GM11168 (cell line): ENCODE data around the gene FILIP1.
"Not testable (repeated sequence)": the region's sequence is repeated elsewhere in the genome, so short reads cannot be mapped to it uniquely, and the experiment has no call there.

Experiments
- in situ Hi-C: fragments of 300-500 bp; cut with MboI; formaldehyde crosslinking; loops from one replicate; pipeline ENCODE4 v1.12.0; 2022; ENCODE audit warnings: low sequenced_read_pairs; ENCODE audit not compliant: unreplicated experiment

The FILIP1 gene

GRCh38 chr6:75423386-75423785 lies 70.2 kb downstream of the FILIP1 start:
- in situ Hi-C loops = no loop called here

- in situ Hi-C loops = no loop called here
These were observed 71.5 kb downstream of the FILIP1 start for GRCh38 chr6:75422024-75422639.

- in situ Hi-C loops = no loop called here
These were observed 72.1 kb downstream of the FILIP1 start for GRCh38 chr6:75421316-75422023.

- in situ Hi-C loops = no loop called here
These were observed 73.6 kb downstream of the FILIP1 start for GRCh38 chr6:75419980-75420379.

GRCh38 chr6:75419416-75419815 lies 74.2 kb downstream of the FILIP1 start:
- in situ Hi-C loops = no loop called here

GRCh38 chr6:75418233-75418632 lies 75.4 kb downstream of the FILIP1 start:
- in situ Hi-C loops = no loop called here

GRCh38 chr6:75416443-75416842 lies 77.2 kb downstream of the FILIP1 start:
- in situ Hi-C loops = no loop called here

GRCh38 chr6:75415804-75416203 lies 77.8 kb downstream of the FILIP1 start:
- in situ Hi-C loops = no loop called here

- in situ Hi-C loops = no loop called here
These were observed 79.1 kb downstream of the FILIP1 start for GRCh38 chr6:75414445-75415021.

- in situ Hi-C loops = no loop called here
These were observed 80.5 kb downstream of the FILIP1 start for GRCh38 chr6:75412969-75413662.

GRCh38 chr6:75410564-75410963 lies 83.0 kb downstream of the FILIP1 start:
- in situ Hi-C loops = not testable (repeated sequence)

GRCh38 chr6:75409928-75410327 lies 83.7 kb downstream of the FILIP1 start:
- in situ Hi-C loops = no loop called here

GRCh38 chr6:75409286-75409685 lies 84.3 kb downstream of the FILIP1 start:
- in situ Hi-C loops = no loop called here

GRCh38 chr6:75403563-75404080 lies 90.0 kb downstream of the FILIP1 start:
- in situ Hi-C loops = no loop called here

GRCh38 chr6:75402296-75402695 lies 91.3 kb downstream of the FILIP1 start:
- in situ Hi-C loops = no loop called here

- in situ Hi-C loops = no loop called here
These were observed 95.7 kb downstream of the FILIP1 start for GRCh38 chr6:75397656-75398465.

- in situ Hi-C loops = no loop called here
These were observed 96.4 kb downstream of the FILIP1 start for GRCh38 chr6:75397171-75397570.

- in situ Hi-C loops = no loop called here
These were observed 97.4 kb downstream of the FILIP1 start for GRCh38 chr6:75396005-75396800.

GRCh38 chr6:75393806-75394205 lies 99.8 kb downstream of the FILIP1 start:
- in situ Hi-C loops = no loop called here
